DMS79 (cell line): Measurements from ENCODE around the gene PSRC1.

ENCODE experiments used
- DNase-seq: peaks from one replicate; lab custom pipeline; 2025; lab: John Stamatoyannopoulos, UW

Gene PSRC1

DNA sequence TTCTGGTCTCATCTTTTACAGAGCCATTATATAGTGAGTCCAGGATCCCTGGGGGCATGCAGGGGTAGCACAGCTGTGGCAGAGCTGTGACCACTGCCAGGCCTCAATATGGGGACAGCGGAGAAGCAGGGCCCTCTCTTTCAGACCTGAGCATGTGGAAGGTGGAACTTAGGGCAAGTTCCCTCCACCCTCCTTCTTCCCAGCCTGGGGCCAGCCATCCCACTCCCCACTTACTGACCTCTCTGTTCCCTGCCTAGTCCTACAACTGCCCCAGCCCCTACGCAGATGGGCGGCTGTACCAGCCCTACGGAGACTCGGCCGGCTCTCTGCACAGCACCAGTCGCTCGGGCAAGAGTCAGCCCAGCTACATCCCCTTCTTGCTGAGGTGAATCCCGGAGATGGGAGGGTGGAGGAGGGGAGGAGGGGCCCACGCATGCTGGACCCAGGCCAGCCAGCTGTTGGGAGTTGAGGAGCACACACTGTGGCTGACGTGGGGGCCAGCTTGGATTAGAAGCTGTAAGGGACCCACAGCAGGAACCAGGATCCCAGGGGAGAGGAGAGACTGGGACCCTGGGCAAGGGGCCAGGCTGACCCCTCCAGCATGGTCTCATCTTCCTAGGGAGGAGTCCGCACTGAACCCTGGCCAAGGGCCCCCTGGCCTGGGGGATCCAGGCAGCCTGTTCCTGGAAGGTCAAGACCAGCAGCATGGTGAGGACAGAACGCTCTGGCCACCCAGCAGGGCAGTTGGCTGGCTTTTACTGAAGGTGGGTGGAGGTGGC is 10.7 kb downstream of the PSRC1 start:
- DNase-seq, result no peak

DNA sequence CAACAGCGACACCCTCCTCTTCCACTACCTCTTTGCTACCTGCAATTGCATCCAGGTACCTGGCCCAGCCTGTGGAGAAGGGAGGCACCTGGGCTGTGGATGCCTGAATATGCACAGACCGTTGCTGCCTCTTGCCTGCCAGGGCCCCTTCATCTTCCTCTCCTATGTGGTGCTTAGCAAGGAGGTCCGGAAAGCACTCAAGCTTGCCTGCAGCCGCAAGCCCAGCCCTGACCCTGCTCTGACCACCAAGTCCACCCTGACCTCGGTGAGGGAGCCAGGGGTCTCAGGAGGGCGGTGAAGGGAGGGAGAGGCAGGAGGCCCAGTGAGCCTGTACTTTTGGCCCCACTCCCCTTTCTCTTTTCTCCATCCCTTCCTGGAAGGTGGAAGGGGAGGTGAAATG is 11.5 kb downstream of the PSRC1 start:
- DNase-seq, result no peak

DNA sequence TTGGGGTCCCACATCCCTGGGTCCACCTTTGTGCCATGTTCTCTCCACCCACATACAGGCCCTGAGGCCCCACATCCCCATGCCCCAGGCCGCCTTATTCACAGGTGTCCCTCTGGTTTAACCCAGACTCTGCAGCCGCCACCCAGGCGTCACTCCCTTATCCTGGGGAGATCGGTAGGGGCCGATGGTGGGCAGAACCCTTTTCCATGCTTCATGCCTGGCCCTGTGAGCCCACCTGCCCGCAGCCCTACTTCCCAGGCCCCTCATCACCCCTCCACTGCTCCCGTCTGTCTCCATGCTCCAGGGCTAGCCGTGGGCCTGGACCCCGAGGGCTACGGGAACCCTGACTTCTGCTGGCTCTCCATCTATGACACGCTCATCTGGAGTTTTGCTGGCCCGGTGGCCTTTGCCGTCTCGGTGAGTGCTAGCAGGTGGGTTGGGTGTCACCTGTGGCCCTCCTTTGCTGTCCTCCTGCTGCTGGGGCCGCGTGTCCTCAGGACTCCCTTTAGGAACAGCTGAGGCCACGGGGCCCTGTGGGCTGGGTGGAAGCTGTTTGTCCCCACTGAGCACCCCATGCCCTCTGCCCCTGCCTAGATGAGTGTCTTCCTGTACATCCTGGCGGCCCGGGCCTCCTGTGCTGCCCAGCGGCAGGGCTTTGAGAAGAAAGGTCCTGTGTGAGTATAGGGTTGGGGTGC is 12.2 kb downstream of the PSRC1 start:
- no peak for DNase-seq

DNA sequence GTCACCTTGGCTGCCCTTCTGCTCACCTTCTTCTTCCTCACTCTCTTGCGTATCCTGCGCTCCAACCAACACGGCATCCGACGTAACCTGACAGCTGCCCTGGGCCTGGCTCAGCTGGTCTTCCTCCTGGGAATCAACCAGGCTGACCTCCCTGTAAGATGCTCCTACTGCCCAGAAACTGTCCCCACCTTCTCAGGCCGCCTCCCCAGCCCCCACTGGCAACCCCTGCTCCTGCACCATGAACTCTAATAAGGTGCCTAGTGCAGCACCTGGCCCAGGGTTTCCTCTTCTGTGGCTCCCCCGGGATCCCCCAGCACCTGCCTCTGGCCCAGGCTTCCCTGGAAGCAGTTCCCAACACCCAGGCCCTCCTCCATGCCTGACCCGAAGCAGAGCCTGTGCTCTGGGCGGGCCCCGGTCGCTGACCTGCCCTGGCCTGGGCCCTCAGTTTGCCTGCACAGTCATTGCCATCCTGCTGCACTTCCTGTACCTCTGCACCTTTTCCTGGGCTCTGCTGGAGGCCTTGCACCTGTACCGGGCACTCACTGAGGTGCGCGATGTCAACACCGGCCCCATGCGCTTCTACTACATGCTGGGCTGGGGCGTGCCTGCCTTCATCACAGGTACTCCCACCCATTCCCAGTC is 12.8 kb downstream of the PSRC1 start:
- DNase-seq, result no peak

DNA sequence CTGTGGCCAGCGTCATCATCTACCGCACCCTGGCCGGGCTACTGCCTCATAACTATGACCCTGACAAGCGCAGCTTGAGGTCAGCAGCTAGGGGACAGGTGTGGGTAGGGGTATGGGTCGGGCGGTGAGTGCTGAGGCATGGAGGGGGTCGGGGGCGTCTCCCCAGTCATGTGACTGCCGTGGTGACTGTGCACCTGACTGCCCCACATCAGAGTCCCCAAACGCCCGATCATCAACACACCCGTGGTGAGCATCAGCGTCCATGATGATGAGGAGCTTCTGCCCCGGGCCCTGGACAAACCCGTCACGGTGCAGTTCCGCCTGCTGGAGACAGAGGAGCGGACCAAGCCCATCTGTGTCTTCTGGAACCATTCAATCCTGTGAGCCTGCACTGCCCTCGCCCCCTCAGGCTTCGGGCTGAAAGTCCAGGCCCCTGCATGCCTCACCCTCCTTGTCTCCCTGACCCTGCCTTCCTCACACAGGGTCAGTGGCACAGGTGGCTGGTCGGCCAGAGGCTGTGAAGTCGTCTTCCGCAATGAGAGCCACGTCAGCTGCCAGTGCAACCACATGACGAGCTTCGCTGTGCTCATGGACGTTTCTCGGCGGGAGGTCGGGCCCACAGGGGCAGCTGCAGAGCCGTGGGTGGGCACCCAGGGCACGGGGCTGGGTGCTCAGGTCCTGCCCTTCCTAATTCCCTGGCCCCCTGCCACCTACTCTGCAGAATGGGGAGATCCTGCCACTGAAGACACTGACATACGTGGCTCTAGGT is 13.5 kb downstream of the PSRC1 start:
- DNase-seq, result no peak

DNA sequence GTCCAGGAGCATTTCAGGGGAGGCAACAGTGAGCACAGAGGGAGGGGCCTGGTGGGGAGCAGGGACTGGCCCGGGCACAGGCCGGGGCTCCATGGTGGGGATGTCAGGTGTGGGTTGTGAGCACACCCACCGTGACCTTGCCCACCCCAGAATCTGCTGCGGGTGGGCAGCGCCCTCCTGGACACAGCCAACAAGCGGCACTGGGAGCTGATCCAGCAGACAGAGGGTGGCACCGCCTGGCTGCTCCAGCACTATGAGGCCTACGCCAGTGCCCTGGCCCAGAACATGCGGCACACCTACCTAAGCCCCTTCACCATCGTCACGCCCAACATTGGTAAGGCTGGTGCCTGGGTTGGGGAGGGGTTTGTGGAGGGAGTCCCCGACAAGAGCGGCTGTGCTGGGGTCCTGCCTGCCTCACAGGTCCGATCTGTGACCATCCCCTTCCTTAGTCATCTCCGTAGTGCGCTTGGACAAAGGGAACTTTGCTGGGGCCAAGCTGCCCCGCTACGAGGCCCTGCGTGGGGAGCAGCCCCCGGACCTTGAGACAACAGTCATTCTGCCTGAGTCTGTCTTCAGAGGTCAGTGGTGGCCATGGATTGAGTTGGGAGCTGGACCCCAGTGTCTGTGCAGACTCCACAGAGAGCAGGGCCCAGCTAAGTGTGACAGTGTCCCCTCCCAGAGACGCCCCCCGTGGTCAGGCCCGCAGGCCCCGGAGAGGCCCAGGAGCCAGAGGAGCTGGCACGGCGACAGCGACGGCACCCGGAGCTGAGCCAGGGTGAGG is 14.3 kb downstream of the PSRC1 start:
- DNase-seq, result no peak

DNA sequence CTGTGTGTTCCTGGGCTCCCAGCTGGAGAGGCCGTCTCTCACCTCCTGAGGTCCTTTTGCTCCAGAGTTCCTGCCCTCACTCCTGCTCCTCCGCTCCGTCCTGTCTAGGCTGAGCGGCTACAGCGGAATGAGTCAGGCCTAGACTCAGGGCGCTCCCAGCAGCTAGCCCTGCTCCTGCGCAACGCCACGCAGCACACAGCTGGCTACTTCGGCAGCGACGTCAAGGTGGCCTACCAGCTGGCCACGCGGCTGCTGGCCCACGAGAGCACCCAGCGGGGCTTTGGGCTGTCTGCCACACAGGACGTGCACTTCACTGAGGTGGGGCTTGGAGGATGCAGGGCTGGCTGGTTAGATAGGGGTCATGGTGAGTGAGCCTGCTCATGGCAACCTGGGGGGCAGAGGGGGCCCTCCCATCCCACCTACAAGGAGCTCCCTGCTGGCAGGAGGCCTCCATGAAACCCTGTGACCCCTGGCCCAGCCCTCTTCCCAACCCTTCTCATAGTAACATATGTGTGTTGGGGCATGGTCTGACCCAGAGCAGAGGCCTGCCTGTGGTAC is 15.1 kb downstream of the PSRC1 start:
- no peak for DNase-seq

DNA sequence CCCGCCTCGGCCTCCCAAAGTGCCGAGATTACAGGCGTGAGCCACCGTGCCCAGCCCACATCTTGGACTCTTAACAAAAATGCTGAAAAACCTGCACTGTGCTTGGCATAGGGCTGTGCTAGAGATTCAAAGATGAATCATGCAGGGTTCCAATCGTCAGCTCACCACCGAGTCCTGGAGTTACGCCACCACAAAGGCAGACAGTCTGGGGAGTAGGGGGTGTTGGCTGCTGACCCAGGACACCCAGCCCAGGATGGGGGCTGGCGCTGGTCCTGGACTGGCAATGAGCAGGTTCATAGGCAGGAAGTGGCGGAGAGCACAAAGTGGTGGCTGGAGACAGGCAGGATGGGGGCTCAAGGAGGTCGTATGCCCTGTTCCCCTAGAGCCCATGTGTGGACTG is 16.0 kb downstream of the PSRC1 start:
- no peak for DNase-seq

DNA sequence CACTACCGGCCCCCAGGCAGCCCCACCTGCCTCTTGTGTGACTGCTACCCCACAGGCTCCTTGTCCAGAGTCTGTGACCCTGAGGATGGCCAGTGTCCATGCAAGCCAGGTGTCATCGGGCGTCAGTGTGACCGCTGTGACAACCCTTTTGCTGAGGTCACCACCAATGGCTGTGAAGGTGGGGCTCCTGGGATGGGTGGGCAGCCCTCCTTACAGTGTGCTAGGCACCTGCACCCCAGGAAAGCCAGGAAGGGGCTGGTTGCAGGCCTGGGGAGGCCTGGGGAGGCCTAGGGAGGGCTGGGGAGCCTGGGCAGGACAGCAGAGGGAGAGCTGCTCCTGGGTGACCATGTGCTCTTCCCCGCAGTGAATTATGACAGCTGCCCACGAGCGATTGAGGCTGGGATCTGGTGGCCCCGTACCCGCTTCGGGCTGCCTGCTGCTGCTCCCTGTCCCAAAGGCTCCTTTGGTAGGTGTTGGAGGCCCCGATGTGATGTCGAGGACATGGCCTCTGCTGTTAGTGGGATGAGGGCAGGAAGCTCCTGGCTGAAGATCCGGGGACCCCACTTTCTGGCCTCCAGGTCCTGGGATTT is 17.1 kb downstream of the PSRC1 start:
- no peak for DNase-seq

DNA sequence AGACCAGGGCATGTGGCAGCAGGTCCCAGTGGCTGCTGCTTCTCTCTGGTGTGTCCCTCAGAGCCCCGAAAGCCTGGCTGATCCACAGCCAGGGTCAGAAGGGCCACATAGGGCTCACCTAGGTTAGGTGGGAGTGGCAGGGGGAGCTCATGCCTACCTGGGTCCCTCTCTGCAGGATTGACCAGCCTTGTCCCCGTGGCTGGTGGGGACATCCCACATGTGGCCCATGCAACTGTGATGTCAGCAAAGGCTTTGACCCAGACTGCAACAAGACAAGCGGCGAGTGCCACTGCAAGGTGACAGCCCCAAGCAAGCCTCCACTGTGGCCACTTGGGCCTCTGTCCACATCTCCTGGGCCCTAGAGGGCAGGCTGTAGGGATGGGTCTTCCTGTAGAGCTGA is 17.9 kb downstream of the PSRC1 start:
- no peak for DNase-seq

DNA sequence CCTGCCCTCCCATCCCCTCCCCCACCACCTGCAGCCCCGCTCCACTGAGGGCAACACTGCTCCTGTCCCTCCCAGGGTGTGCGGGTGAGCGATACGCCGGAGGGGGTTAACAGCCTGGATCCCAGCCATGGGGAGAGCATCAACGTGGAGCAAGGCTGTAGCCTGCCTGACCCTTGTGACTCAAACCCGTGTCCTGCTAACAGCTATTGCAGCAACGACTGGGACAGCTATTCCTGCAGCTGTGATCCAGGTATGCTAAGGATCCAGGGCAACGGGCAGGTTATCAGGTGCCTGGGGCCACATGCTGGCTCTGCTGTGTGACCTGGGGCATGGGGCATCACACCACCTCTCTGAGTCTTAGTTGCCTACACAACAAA is 18.6 kb downstream of the PSRC1 start:
- no peak for DNase-seq

DNA sequence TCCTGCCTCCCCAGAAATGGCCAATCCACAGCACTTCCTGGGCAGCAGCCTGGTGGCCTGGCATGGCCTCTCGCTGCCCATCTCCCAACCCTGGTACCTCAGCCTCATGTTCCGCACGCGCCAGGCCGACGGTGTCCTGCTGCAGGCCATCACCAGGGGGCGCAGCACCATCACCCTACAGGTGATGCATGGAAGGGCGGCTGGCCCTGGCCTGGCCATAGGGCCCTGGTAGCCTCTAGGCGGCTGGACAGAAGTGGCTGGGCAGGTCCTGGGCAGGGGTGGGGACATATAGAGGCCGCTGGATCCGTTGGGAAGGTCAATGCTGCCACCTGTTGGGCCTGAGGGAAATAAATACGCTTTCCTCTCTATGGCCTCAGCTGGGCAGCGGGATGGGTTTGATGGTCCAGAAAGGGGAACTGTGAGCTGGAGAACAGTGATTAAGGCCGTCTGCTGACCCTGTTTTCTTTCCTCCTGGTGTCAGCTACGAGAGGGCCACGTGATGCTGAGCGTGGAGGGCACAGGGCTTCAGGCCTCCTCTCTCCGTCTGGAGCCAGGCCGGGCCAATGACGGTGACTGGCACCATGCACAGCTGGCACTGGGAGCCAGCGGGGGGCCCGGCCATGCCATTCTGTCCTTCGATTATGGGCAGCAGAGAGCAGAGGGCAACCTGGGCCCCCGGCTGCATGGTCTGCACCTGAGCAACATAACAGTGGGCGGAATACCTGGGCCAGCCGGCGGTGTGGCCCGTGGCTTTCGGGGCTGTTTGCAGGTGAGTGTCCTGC is 19.2 kb downstream of the PSRC1 start:
- no peak for DNase-seq

DNA sequence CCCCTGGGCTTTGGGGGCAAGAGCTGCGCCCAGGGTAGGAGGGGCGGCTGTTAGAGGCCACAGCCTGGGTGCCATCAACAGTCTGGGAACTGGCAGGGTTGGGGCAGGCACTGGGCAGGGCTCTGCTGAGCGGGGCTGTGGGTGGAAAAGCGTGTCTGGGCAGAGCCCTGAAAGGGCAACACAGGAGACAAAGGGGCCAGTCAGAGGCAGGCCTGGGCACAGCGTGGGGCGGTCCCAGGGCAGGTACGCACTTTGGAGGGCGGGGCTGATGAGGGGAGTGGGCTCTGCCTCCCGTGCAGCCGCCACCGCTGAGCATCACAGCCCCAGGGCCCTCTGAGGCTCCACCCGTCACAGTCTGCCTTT is 19.7 kb downstream of the PSRC1 start:
- no peak for DNase-seq

DNA sequence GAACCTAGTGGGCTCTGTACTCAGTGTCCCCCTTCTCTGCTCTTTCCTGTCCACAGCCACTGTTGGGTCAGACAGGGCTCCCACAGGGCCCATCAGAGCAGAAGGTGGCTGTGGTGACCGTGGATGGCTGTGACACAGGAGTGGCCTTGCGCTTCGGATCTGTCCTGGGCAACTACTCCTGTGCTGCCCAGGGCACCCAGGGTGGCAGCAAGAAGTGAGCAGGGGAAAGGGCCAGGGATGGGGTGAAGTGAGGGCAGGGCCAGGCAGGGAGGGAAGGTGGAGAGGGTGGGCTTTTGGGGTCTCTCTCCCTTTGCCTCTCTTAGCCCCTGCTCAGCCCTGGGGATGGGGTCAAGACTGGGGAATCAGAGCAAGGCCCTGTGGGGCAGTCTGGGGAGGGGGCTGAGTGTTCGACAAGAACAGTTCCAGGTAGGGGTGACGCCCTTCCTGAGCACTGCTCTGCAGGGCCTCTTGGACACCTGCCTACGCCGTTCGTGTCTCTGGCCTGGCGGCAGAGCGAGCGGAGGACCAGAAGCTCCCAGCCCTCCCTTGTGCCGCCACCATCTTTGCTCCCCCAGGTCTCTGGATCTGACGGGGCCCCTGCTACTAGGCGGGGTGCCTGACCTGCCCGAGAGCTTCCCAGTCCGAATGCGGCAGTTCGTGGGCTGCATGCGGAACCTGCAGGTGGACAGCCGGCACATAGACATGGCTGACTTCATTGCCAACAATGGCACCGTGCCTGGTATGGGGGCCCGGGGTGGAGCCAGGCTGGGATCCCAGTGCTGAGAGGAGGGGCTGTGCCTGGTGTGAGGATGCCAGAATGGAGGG is 20.5 kb downstream of the PSRC1 start:
- DNase-seq, result no peak

DNA sequence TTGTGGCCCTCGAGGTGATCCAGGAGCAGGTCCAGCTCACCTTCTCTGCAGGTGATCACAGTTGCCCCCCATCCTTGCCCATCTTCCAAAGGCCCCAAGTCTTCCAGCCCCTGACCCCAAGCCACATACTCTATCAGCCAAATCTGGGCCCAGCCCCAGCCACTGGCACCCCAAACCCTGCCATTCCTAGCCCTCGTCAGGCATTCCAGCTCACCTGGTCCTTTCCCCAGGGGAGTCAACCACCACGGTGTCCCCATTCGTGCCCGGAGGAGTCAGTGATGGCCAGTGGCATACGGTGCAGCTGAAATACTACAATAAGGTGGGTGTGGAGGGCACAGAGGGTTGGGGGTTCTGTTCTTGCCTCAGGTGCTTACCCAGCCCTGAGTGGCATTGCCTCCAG is 21.4 kb downstream of the PSRC1 start:
- DNase-seq, result no peak

DNA sequence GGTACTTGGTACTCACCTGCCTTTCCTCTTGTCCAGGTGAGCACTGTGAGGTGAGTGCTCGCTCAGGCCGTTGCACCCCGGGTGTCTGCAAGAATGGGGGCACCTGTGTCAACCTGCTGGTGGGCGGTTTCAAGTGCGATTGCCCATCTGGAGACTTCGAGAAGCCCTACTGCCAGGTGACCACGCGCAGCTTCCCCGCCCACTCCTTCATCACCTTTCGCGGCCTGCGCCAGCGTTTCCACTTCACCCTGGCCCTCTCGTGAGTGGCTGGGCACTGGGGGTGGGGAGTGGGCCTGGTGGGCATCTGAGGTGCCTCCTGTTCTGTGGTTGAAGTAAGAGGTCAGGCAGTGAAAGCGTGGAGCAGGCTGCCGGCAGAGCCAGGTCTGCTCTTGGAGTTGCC is 21.9 kb downstream of the PSRC1 start:
- no peak for DNase-seq

DNA sequence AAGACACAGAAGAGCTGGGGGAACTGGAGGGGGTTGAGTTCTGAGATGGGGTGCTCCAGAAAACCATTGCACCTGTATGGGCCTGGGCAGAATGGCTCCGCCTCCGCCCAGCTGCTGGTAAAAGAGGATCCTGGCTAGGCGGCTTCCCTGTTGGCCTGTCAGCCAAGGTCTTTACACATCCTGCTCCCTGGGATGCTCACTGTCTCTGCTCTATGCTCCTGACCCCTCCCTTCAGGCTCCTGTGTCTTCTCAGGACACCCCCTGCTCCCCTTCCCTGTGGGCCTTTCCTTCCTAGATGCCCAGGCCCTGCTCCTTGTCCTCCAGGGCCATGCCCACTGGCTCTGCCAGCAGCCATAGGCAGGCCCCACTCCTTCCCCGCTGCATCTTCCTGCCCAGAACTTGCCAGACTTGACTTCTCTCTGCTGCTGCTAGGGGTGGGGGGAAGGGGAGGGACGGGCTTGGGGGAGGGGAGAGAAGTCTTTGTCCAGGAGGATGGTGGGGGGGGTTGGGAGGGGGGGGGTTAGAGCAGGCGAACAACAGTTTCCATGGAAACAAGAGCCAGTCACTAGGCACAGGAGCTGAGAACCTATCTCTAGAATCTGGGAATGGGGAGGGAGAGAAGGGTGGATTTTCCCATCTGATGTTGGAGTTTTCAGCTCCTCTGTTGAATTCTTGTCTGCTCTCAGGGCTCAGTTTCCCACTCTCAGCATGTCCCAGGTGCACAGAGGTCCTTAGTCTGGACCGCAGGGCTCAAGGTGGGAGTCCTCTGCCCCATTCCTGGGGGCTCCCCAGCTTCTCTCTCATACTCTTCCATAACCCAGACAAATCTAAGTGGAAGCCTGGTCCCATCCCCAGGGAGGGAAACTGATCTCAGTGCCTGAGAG is 23.0 kb downstream of the PSRC1 start:
- no peak for DNase-seq
